NCI-H526 treated with DMSO at 0.1 percent for 48 hours (cell line): ENCODE measurements around the gene RHOG.

ENCODE experiments used
- DNase-seq: peaks from one replicate; lab custom pipeline; 2025; lab: John Stamatoyannopoulos, UW

RHOG gene

GRCh38 chr11:3859373-3859881 lies 18.7 kb upstream of the RHOG start:
- DNase-seq = no peak

DNA sequence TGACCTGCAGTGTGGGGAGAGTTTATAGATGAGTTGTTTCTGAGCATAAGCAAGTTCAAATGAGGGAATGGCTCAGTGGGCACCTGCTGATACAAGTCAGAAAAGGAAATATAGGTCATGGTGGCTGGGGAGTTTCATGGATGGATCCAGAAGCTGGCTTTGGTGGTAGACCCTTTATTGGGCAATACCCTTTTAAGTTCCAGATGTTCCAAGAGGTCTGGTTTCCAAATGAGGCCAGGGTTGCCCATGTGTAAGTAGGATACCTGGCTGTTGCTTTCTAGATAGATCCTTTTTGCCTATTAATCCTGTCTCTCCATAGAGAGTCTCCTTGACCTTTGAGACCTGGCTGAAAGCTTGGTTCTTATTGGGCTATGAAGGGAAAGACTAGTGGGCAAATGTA lies 16.9 kb upstream of the RHOG start:
- no peak for DNase-seq

GRCh38 chr11:3856856-3857553 lies 16.2 kb upstream of the RHOG start:
- no peak for DNase-seq

DNA sequence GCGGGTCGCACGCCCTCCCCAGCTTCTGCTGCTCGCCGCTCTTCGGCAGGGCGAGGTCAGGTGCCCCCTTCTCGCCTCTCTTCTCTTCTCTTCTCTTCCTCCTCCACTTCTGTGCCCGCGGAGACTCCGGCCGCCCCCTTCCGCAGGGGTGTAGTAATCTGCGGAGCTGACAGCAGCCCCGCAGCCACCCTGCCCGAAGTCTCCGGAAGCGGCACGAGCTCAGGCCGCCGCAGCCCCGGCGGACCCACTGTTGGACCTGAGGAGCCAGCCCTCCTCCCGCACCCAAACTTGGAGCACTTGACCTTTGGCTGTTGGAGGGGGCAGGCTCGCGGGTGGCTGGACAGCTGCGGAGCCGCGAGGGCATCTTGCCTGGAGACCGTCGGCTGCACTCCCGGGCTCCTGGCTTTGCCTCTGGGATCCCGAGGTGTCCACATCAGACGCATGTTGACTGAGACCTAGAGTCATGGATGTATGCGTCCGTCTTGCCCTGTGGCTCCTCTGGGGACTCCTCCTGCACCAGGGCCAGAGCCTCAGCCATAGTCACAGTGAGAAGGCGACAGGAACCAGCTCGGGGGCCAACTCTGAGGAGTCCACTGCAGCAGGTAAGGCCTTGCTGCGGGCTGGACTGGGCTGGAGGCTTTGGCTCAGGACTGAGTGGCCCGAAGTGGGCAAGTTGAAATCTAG lies 15.2 kb upstream of the RHOG start:
- no peak for DNase-seq

DNA sequence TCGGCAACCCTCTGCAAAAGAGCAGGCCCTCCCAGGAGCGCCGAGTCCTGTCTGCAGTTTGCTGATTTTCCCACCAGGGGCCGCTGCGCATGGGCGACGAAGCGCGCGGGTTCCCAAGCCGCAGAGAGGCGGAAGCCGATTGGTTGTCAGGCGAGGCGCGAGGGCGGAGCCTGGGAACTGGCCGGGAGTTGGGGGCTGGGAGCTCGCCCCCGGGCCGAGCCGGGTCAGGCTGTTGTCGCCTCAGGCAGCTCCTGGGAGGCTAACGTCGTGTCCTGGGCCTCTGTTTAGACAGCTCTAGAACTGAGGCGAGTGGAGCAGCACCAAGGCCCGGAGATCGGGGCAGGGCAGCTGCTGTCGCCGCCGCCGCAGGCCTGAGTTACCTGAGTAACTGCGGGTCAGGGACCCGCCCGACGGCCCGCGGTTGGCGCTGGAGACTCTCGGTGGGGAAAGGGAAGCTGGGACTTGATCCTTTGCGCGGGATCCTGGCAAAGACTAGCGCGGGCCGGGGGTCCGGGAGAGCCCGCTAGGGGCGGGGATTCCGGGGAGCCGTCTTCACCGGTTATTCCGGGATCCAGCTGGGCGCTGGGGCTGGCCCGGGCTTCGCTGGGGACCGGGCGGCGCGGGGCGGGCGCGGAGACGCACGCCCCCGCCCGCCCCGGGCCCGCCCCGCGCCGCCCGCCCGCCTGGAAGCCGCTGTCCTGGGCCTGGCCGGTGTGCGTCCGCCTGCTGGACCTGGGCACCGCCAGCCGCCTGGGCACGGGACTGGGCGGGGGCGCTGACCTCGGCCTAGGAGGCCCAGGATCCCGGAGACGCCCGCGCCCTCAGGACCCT lies 14.4 kb upstream of the RHOG start, which contains the start of gene STIM1:
STIM1 (plus strand) TSS at position 688 of the 831 bp plus-strand sequence. CDS start 607 bp downstream, outside the sequence.
- DNase-seq = peak; percentile 86

DNA sequence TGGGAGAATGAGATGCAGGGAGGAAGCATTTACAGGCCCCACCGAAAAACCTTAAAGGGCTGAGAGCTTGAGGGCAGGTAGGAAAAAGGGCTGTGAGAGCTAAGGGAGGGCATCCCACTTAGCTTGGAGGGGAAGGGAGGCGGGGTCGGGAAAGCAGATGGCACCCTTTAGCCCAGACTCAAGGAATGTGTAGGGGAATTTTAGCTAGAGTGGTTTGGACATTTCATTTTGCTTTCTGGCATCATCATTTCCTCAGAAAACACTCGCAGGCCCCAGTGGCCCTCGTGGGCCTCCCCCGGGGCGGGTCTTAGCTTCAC lies 13.9 kb upstream of the RHOG start:
- DNase-seq = no peak

DNA sequence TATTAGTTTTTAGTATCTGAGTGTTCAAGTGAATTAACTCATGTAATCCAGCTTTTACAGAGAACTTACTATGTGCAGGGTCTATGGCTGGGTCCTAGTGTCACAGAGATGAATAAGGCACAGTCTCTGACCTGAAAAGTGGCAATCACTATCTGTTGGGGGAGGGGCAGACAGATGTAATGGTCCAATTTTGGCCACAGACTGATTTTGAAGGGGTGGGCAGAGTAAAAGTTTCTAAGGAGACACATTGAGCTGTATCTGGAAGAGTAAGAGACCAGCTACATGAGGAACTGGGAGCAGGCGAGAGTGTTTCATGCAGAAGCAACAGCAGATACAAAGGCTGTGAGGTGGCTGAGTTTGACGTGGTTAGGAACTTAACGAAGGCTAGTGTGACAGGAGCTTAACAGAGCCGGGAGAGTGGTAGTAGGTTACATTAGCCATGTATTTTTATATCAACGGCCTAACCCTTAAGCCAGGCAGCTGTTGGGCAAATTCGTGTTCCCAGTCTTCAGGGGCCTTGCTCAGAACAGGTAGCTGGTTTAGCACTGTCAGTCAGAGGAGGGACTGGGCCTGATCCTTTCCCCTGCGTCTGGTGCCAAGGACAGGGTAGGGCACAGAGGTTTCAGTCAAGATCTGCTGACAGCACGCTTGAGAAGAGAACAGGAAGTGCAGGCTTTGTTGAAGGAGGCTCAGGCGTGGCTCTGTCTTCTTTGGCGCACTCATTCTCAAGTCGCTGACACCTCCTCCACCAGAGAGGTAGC lies 13.3 kb upstream of the RHOG start:
- no peak for DNase-seq

DNA sequence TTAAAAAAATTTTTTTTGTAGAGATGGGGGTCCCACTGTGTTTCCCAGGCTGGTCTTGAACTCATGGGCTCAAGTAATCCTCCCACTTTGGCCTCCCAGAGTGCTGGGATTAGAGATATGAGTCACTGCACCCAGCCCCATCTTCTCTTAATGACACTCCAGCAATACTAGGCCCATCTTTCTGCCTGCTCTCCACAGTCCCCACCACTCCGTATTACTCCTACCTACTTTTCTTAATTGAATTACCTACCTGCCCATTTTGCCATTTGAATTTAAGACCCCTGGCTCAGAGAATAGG lies 12.7 kb upstream of the RHOG start:
- no peak for DNase-seq

- peak; percentile 21 for DNase-seq
These were observed 8.6 kb upstream of the RHOG start for GRCh38 chr11:3849297-3849874.

GRCh38 chr11:3845670-3846069 lies 4.9 kb upstream of the RHOG start:
- no peak for DNase-seq

- DNase-seq = no peak
These were observed 4.5 kb upstream of the RHOG start for GRCh38 chr11:3845246-3845645.

GRCh38 chr11:3843326-3843725 lies 2.6 kb upstream of the RHOG start:
- no peak for DNase-seq

GRCh38 chr11:3841426-3842350 lies 929 bp upstream of the RHOG start:
- peak; percentile 83 for DNase-seq

- DNase-seq = no peak
These were observed 522 bp downstream of the RHOG start for GRCh38 chr11:3840004-3840869.

GRCh38 chr11:3838504-3838903 lies 2.3 kb downstream of the RHOG start:
- no peak for DNase-seq

DNA sequence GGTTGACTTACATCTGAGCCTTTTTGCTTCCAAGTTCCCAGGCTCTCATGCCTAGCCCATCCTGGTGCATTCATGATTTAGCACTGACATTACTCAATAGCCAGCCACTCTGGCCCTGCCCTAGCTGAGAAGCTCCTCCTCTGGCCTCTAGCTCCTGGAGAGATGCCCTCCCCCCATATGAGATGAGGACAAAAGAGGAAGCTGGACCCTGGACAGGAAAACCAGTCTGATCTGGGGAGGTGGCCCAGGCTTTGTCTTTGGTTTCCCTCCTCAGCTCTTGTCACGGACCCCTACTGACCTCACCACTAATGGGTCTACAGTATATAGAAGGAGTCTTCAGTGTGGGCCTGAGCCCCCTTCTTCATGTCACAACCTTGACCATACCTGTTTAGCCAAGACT lies 3.0 kb downstream of the RHOG start:
- no peak for DNase-seq

DNA sequence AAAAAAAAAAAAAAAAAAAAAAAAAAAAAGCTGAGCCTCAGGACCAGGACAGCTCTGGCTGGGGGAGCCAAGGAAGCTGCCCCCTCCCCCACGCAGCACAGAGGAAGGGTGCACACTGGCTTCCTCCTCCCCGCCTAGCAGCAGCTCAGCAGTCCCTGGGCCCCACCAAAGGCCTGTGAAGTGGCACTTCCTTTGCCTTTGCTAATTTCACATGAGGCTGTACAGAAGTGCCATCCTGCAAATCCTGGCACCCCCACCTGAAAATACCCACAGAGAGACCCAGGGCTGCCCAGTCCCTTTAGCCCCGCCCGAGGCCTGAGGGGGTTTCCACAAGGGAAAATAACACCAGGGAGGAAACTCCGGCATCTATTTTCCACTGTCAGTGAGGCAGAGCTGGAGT lies 3.9 kb downstream of the RHOG start:
- DNase-seq = no peak

DNA sequence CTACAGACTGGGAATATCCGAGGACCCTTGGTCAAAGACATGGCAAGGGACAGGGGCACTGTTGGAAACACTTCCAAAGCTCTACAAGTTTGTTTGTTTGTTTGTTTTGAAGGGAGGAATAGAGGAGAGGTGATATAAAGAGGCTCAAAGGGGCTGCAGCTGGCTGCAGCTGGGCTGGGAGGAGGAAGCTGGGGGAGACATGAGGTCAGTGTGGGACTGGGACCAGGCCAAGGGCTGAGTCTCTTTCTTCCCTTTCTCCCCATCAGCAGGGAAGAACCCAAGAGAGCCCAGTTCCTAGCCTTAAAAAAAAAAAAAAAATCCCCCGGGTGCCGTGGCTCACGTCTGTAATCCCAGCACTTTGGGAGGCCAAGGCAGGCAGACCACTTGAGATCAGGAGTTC lies 5.0 kb downstream of the RHOG start:
- DNase-seq = no peak

DNA sequence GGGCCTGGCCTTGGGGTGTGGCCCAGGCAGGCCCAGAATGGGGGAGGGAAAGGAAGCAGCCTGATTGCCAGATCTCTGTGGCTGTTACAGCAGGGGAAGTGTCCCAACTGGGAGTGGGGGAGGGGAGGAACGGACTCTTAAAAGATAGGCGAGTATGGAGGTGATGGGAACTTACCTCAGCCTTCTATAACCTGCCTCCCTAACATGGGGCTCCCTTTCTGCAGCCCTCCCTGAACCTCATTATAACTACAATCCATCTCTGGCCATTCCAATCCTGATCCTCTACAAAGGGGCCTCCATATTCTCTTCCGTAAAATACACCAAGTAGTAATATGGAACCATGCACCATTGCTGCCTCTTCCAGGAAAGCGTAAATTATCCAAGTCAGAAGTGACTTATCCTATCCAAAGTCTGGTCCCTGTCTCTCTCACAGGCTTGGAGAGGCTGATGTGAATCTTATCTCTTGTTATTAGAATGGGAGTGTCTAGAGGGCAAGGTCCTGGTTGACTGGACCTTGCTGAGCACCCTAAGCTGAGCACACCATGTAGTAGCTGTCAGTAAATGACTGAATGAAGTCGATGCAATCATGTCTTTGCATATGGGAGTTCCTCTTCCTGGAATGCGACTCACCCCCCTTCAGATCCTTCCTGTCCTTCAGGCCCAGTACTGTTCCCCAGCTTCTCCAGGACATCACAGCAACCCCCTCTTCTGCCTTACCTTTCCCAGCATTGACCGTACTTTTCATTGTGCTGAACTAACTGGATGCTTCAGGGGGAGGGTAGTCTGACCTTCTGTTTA lies 5.9 kb downstream of the RHOG start:
- DNase-seq = no peak
